Esophagus squamous epithelium (tissue), 4 donors: ENCODE data around the gene ATP6V0A4.

Source experiments
- POLR2A ChIP-seq, 4 donors: fragments of 450-650 bp; IDR thresholded peaks; one replicate each; pipeline ENCODE4 v1.6.1; 2017; ENCODE audit warnings: antibody characterized with exemption in 4 of 4, mild to moderate bottlenecking in 4 of 4, moderate library complexity in 3 of 4
- TF ChIP-seq, protein P1 (sequence below), 6 experiments: fragments of 450-650 bp in 4 of 6; fragments of 200-600 bp in 2 of 6; sonication (generic) in 2 of 6; IDR thresholded peaks; one replicate each; pipeline ENCODE4 v1.5.1; 2016 to 2019; ENCODE audit warnings: antibody characterized with exemption in 6 of 6, mild to moderate bottlenecking in 4 of 6, moderate library complexity in 4 of 6

GRCh38 chr7:138716889-138717288, 81.1 kb downstream of the ATP6V0A4 start:
- TF ChIP-seq POLR2A (IDR thresholded peaks at IDR 0.05) = no peak
- TF ChIP-seq, protein P1, sequence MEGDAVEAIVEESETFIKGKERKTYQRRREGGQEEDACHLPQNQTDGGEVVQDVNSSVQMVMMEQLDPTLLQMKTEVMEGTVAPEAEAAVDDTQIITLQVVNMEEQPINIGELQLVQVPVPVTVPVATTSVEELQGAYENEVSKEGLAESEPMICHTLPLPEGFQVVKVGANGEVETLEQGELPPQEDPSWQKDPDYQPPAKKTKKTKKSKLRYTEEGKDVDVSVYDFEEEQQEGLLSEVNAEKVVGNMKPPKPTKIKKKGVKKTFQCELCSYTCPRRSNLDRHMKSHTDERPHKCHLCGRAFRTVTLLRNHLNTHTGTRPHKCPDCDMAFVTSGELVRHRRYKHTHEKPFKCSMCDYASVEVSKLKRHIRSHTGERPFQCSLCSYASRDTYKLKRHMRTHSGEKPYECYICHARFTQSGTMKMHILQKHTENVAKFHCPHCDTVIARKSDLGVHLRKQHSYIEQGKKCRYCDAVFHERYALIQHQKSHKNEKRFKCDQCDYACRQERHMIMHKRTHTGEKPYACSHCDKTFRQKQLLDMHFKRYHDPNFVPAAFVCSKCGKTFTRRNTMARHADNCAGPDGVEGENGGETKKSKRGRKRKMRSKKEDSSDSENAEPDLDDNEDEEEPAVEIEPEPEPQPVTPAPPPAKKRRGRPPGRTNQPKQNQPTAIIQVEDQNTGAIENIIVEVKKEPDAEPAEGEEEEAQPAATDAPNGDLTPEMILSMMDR (IDR thresholded peaks at IDR 0.05) = no peak
